Suprapubic skin (tissue), 4 donors: ENCODE measurements around the gene TCTN2.

Experiments used
- EP300 ChIP-seq: sonication (generic); formaldehyde crosslinking; IDR thresholded peaks from one replicate; pipeline ENCODE4 v1.6.1; 2017; ENCODE audit warnings: antibody characterized with exemption
- POLR2A ChIP-seq, 2 donors: fragments of 450-650 bp; IDR thresholded peaks; one replicate each; pipeline ENCODE4 v1.6.1; 2017; ENCODE audit warnings: antibody characterized with exemption in 2 of 2, mild to moderate bottlenecking in 2 of 2, moderate library complexity in 2 of 2
- POLR2AphosphoS5 ChIP-seq, 3 donors: sonication (generic); formaldehyde crosslinking; IDR thresholded peaks; one replicate each; pipeline ENCODE4 v1.6.1; 2017; ENCODE audit warnings: antibody characterized with exemption in 3 of 3
- TF ChIP-seq, protein P1 (sequence below), 2 donors: fragments of 200-600 bp in 1 of 2; fragments of 450-650 bp in 1 of 2; sonication (generic) in 1 of 2; IDR thresholded peaks; one replicate each; pipeline ENCODE4 v1.5.1; 2016 to 2019; ENCODE audit warnings: antibody characterized with exemption in 2 of 2, mild to moderate bottlenecking in 1 of 2, moderate library complexity in 1 of 2

DNA sequence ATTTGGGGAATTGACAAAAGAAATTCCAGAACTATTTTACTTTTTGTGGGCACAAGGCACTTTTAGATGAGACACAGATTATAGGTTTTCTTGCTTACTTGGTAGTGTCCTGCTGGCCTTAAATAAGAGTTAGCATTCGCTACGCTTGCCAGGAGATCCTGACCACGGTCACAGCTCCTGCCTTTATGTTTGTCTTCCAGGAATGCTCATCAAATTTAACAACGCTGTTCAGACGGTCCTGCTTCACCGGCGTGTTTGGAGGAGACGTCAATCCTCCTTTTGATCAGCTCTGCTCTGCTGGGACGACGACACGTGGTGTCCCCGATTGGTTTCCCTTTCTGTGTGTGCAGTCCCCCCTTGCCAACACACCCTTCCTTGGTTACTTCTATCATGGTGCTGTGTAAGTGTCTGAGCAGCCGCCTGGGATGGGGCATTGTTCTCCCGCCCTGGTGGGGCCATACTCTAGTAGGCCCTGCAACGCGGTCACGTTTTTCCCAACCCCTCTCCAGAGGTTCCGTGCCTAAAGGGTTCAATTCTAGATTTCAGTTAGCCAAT, 15.8 kb downstream of the TCTN2 start:
- no peak for TF ChIP-seq POLR2A (IDR thresholded peaks at IDR 0.05)
- no peak for TF ChIP-seq POLR2AphosphoS5 (IDR thresholded peaks at IDR 0.05)
- TF ChIP-seq, protein P1, sequence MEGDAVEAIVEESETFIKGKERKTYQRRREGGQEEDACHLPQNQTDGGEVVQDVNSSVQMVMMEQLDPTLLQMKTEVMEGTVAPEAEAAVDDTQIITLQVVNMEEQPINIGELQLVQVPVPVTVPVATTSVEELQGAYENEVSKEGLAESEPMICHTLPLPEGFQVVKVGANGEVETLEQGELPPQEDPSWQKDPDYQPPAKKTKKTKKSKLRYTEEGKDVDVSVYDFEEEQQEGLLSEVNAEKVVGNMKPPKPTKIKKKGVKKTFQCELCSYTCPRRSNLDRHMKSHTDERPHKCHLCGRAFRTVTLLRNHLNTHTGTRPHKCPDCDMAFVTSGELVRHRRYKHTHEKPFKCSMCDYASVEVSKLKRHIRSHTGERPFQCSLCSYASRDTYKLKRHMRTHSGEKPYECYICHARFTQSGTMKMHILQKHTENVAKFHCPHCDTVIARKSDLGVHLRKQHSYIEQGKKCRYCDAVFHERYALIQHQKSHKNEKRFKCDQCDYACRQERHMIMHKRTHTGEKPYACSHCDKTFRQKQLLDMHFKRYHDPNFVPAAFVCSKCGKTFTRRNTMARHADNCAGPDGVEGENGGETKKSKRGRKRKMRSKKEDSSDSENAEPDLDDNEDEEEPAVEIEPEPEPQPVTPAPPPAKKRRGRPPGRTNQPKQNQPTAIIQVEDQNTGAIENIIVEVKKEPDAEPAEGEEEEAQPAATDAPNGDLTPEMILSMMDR (IDR thresholded peaks at IDR 0.05) = no peak
- TF ChIP-seq EP300 = no peak
